ENCODE data around the gene TMEM100.
"Not testable (repeated sequence)": the region's sequence is repeated elsewhere in the genome, so short reads cannot be mapped to it uniquely, and the experiment has no call there.

Gene TMEM100

DNA sequence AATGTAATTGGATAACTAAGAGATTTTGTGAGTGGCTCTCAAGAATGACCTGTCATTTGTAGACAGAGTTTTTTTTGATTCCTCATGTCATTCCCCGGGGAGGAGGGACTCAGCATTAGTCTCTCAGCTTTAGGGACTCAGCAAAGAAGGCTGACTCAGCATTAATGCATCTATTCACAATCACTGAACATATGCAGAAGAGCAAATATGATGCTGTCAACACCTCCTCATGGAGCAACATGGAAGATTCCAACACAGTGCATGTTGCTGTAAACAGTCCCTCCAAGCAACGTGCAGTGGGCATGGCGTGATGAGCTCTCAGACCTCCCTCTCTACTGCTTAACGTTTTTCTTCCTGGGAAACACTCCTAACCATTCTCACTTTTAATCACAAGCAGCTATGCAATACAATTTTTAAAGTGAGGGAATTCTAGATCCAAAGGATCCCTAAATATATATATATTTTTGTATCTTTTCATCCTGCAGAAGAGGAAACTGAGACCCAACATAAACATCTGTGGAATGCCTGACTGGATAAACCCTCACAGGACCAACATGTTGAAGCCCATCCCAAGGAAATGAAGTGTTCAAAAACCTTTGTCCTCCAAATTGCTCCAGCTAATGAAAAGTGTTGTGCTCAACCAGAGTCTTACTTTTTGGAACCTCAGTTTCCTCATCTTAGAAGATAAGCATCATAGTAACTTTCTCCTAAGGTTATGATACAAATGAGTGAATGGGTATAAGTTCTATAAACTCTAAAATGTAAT is 38.9 kb downstream of the TMEM100 start:
- DNase-seq = no peak

DNA sequence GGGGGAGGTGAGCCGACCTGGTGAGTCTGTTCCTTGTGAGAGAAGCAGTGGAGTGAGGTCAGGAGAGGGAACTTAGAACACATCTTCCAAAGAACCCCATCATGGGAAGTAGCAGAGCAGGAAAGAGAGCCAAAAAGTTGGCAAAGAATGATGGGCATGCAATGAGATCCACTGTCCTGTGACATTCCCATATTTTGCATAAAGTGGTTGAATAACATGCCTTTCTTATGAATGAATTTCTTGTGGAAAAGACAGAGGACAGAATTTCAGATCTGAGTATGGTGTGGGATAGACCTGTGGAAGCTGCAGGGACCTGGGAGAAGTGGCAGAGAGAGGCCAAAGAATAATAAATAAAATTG is 41.3 kb downstream of the TMEM100 start:
- DNase-seq = no peak

DNA sequence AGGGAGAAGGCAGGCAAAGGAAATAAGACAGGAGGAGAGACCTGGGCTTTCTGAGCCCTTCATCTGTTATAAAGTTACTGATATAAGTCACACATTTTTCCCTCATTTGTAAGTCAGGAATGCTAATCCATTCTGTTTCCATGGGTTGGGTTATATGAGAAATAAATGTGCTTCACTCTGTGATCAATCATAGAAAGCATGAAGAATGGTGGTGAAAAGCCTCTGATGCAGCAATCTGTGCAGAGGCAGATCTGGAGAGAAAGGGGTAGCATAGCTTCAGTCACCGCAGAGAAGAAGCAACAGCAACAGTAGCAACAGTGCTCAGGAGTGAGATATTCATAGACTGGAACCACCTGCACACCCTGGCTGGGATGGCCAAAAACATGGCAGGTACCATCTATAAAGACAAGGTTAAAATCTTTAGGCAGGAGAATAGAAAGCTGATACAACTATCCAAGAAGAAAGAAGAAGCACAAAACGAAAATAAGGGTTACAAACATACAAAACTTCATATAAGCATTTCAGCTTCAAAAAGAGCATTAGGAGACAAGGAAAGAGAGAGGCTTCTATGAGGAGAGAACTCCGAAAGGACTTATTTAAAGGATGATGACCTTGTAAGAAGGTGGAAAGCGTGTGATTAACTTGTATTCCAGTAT is 41.9 kb downstream of the TMEM100 start:
- DNase-seq = no peak

DNA sequence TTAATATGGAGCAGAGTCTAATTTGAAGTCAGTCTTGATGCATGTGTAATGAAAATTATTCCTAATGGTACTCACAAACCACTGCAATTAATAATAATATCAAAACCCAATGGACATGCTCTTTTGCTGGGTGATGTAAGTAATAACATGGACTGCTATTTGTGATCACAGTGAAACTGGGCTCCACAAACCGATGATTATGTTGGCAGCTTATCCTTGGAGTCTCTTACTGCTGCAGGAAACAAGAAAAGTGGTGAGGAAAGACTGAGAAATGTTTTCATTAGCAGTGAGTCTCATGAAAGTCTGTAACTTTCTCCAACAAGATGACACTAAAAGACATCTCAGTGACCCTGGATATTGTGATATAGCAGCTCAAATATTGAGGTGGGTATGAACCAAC is 45.2 kb downstream of the TMEM100 start:
- no peak for DNase-seq

DNA sequence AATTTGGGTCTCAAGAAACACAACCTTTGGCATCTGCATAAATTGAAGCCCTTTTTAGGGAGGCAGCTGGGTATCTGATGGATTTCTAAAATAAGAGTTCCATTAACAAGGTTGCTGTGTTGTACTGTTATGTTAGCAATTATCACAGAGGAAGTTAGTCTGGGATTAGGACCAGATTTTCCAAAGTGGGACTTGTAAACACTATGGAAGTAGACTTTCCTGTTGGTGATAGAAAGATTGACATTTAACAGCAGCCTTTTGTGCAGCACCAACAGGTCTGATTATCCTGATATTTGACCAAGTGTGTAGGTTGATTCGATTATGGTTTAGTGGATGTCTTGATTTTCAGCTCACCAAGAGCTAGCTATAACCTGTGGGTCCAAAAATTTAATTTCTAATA is 46.4 kb downstream of the TMEM100 start:
- no peak for DNase-seq

DNA sequence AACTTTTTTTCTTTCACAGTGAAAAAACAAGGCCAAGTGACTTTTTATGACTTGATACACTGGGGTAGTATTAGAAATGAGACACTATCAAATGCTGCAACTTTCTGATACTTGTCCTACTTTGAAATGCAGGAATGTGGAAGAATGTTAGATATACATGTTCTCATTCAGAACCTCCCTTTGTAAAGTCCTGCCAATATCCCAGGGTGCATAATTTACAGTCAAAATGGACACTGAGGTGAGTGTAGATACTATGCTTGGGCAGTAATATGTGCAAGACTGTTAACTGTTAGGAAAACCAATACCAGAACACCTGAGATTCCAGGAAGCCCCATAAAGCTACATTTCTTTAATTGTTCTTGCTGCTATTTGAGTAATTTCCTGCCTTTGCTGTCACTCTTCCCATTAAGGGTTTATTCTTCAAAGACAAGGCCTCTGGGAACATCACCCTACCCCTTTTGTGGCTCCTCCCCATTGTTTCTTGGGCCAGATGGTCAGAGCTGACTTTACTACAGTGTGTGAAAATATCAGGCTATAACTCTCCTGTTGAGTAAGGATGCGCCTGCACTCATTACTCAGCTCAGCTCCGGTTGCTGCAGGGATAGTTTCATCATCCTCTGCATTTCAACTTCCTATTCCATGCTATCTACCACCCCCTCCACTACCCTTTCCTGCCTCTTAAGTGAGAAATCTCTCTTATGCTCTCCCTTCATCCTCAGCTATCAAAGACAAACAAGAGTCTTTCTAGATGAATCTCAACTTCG is 48.7 kb downstream of the TMEM100 start:
- DNase-seq = no peak

DNA sequence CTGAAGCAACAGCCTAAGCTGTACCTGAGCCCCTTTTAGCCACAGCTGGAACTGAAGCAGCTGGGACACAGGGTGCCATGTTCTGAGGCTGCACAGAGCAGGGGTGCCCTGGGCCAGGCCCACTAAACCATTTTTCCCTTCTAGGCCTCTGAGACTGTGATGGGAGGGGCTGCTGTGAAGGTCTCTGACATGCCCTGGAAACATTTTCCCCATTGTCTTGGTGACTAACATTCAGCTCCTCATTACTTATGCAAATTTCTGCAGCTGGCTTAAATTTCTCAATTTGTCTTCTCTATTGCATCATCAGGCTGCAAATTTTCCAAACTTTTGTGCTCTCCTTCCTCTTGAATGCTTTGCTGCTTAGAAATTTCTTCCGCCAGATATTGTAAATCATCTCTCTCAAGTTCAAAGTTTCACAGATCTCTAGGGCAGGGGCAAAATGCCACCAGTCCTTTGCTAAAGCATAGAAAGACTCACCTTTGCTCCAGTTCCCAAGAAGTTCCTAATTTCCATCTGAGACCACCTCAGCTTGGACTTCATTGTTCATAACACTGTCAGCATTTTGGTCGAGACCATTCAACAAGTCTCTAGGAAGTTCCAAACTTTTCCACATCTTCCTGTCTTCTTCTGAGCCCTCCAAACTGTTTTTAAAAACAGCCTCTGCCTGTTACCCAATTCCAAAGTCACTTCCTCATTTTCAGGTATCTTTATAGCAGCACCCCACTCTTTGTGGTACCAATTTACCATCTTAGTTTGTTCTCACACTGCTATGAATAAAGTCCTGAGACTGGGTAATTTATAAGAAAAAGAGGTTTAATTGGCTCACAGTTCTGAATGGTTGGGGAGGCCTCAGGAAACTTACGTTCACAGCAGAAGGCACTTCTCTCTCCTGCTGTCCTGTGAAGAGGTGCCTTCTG is 49.8 kb downstream of the TMEM100 start:
- DNase-seq = no peak

DNA sequence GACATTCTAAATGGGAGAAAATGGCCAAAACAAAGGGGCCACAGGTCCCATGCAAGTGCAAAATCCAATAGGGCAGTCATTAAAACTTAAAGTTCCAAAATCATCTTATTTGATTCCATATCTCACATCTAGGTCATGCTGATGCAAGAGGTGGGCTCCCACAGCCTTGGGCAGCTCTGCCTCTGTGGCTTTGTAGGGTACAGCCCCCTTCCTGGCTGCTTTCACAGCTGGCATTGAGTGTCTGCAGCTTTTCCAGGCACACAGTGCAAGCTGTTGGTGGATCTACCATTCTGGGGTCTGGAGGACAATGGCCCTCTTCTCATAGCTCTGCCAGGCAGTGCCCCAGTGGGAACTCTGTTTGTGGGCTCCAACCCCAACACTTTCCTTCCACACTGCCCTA is 50.7 kb downstream of the TMEM100 start:
- not testable (repeated sequence) for DNase-seq

Measured in DMS79 (cell line).